GM19043 (cell line): ENCODE data around the gene WDR59.
"Not testable (repeated sequence)": the region's sequence is repeated elsewhere in the genome, so short reads cannot be mapped to it uniquely, and the experiment has no call there.

Experiments
- ATAC-seq: cut with Tn5 transposase; IDR thresholded peaks from one replicate; pipeline ENCODE4 v1.9.1; 2021; ENCODE audit warnings: low read depth; ENCODE audit not compliant: unreplicated experiment

Gene WDR59

GRCh38 chr16:74868035-74868434, 116.9 kb downstream of the WDR59 start:
- no peak for ATAC-seq

- ATAC-seq, result no peak
Observed at GRCh38 chr16:74867281-74867849, 117.6 kb downstream of the WDR59 start.

- no peak for ATAC-seq
Observed at GRCh38 chr16:74865922-74866598, 118.9 kb downstream of the WDR59 start.

- peak; percentile 55 for ATAC-seq
Observed at GRCh38 chr16:74862743-74863244, 122.1 kb downstream of the WDR59 start.

GRCh38 chr16:74852500-74852875, 132.4 kb downstream of the WDR59 start:
- no peak for ATAC-seq

- ATAC-seq, result no peak
Observed at GRCh38 chr16:74850027-74850426, 134.9 kb downstream of the WDR59 start.

- ATAC-seq, result no peak
Observed at GRCh38 chr16:74847202-74847601, 137.7 kb downstream of the WDR59 start.

GRCh38 chr16:74846714-74847113, 138.2 kb downstream of the WDR59 start:
- ATAC-seq, result no peak

GRCh38 chr16:74844041-74844980, 140.6 kb downstream of the WDR59 start:
- no peak for ATAC-seq

GRCh38 chr16:74843381-74844035, 141.4 kb downstream of the WDR59 start:
- not testable (repeated sequence) for ATAC-seq

- ATAC-seq, result no peak
Observed at GRCh38 chr16:74842413-74842812, 142.5 kb downstream of the WDR59 start.

GRCh38 chr16:74841904-74842303, 143.0 kb downstream of the WDR59 start:
- ATAC-seq, result no peak

GRCh38 chr16:74841469-74841868, 143.5 kb downstream of the WDR59 start:
- no peak for ATAC-seq

- no peak for ATAC-seq
Observed at GRCh38 chr16:74837056-74837455, 147.9 kb downstream of the WDR59 start.

- ATAC-seq, result no peak
Observed at GRCh38 chr16:74836111-74836671, 148.7 kb downstream of the WDR59 start.

GRCh38 chr16:74832228-74832627, 152.7 kb downstream of the WDR59 start:
- no peak for ATAC-seq

GRCh38 chr16:74831467-74831866, 153.5 kb downstream of the WDR59 start:
- ATAC-seq, result no peak

- no peak for ATAC-seq
Observed at GRCh38 chr16:74830648-74831047, 154.3 kb downstream of the WDR59 start.

- ATAC-seq, result no peak
Observed at GRCh38 chr16:74829637-74830036, 155.3 kb downstream of the WDR59 start.

GRCh38 chr16:74825941-74826340, 159.0 kb downstream of the WDR59 start:
- no peak for ATAC-seq
